Cardiac fibroblast (primary cell): ENCODE data around the gene ADGRG6.
A peak's percentile ranks its signal among the peaks of the same experiment; 100 is the strongest.

Experiments
- DNase-seq, 2 donors: peaks; one replicate each; pipeline versions ENCODE4 v3.0.0 to v3.0.0-alpha.2; 2010; ENCODE audit warnings: low read depth in 2 of 2
- H3K4me3 ChIP-seq, 2 donors: replicated peaks in 1 of 2; 1 replicate in 1 of 2; 2 replicates in 1 of 2; pipeline ENCODE4 v1.5.1; 2011; ENCODE audit warnings: low read depth in 2 of 2, low read length in 2 of 2, mild to moderate bottlenecking in 2 of 2, moderate library complexity in 1 of 2
- CTCF ChIP-seq: IDR thresholded peaks from one replicate; pipeline ENCODE4 v1.5.1; 2011; ENCODE audit warnings: low read depth, mild to moderate bottlenecking, low read length, inconsistent platforms

Gene ADGRG6

GRCh38 chr6:142459271-142459670 is 157.5 kb downstream of the ADGRG6 start:
- TF ChIP-seq CTCF = no peak
- no peak overlapping the region for H3K4me3 ChIP-seq
- peak in 1 of 2 donors; percentile 33 for DNase-seq

- DNase-seq = no peak
- TF ChIP-seq CTCF = peak; percentile 11
- no peak overlapping the region for H3K4me3 ChIP-seq
These were observed 160.5 kb downstream of the ADGRG6 start for GRCh38 chr6:142462260-142462659.

- no peak for TF ChIP-seq CTCF
- H3K4me3 ChIP-seq = no peak overlapping the region
- DNase-seq = no peak
These were observed 162.2 kb downstream of the ADGRG6 start for GRCh38 chr6:142463988-142464387.

- no peak for DNase-seq
- no peak overlapping the region for H3K4me3 ChIP-seq
- TF ChIP-seq CTCF = no peak
These were observed 167.4 kb downstream of the ADGRG6 start for GRCh38 chr6:142469220-142469619.

- H3K4me3 ChIP-seq = no peak overlapping the region
- no peak for DNase-seq
- no peak for TF ChIP-seq CTCF
These were observed 168.6 kb downstream of the ADGRG6 start for GRCh38 chr6:142470421-142470820.

GRCh38 chr6:142474531-142475289 is 172.9 kb downstream of the ADGRG6 start:
- H3K4me3 ChIP-seq = no peak overlapping the region
- TF ChIP-seq CTCF = peak; percentile 53
- peak; percentile 73 to 74 for DNase-seq

- no peak for DNase-seq
- no peak overlapping the region for H3K4me3 ChIP-seq
- no peak for TF ChIP-seq CTCF
These were observed 174.6 kb downstream of the ADGRG6 start for GRCh38 chr6:142476452-142476851.
